Uterus (tissue), 2 donors: ENCODE data around the gene MTG1.

Experiments used
- CTCF ChIP-seq, 4 experiments: fragments of 200-600 bp in 2 of 4; fragments of 450-650 bp in 2 of 4; sonication (generic) in 2 of 4; IDR thresholded peaks; one replicate each; pipeline ENCODE4 v1.5.1; 2016 to 2019; ENCODE audit warnings: antibody characterized with exemption in 4 of 4, mild to moderate bottlenecking in 2 of 4, moderate library complexity in 1 of 4
- POLR2A ChIP-seq, 2 donors: fragments of 450-650 bp; IDR thresholded peaks; one replicate each; pipeline ENCODE4 v1.6.1; 2016; ENCODE audit warnings: antibody characterized with exemption in 2 of 2, mild to moderate bottlenecking in 1 of 2, moderate library complexity in 1 of 2

GRCh38 chr10:133457100-133457841, 63.3 kb downstream of the MTG1 start:
- TF ChIP-seq POLR2A (IDR thresholded peaks at IDR 0.05) (no peak), CTCF (IDR thresholded peaks at IDR 0.05) (no peak)
